ENCODE measurements around the gene KLF16.

Gene KLF16

GRCh38 chr19:1818549-1819195, 44.7 kb downstream of the KLF16 start:
- FAIRE-seq = no peak

GRCh38 chr19:1817553-1818179, 45.7 kb downstream of the KLF16 start:
- FAIRE-seq = no peak

GRCh38 chr19:1816530-1817298, 46.7 kb downstream of the KLF16 start:
- FAIRE-seq = no peak

- no peak for FAIRE-seq
These were observed 47.5 kb downstream of the KLF16 start for GRCh38 chr19:1815605-1816529.

- FAIRE-seq = no peak
These were observed 48.4 kb downstream of the KLF16 start for GRCh38 chr19:1814833-1815604.

DNA sequence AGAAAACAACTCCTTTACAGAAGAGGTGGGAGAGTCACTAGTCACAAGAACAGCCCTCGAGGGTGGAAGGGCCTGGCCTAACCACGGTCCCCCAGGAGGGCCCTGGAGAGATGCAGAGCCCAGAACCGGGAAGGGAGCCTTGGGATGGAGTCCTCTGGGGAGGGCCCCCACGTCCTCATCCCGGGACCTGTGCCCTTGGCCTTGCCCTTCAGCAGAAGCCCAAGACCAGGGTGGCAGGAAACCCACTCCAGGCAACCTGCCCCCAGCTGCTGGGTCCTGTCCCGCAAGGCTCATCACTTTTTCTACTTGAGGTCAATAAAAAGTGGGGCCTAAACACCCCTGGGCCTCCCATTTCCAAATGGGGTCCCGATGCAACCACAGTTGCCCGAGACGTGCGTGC, 49.0 kb downstream of the KLF16 start:
- no peak for FAIRE-seq

GRCh38 chr19:1813192-1814182, 49.9 kb downstream of the KLF16 start:
- FAIRE-seq = no peak

- FAIRE-seq = no peak
These were observed 50.8 kb downstream of the KLF16 start for GRCh38 chr19:1812426-1813191.

GRCh38 chr19:1811942-1812425, 51.4 kb downstream of the KLF16 start, which contains the start of gene ATP8B3:
Gene ATP8B3, minus strand, starts transcription at chr19:1812276. Its CDS starts 540 bp downstream, at chr19:1811736.
- no peak for FAIRE-seq

DNA sequence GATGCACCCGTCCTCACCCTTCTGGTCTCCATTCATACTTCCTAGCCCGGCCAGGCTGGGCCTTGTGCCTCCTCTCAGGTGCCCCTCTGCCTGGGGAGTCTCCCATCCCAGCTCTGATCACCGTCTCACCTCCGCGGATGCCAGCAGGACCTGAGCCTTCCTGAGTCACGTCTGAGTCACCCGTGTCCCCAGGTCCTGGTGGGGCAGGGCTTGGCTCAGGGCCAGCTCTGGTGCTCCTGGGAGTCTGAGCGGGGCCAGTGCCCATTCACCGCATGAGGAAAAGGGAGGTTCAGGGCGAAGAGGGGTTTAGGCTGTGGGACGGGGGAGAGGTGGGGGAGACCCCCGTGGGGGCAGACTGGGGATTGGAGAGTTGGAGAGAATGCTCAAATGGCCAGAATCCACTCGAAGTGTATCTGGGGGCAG, 51.9 kb downstream of the KLF16 start:
- FAIRE-seq = no peak

- FAIRE-seq = no peak
These were observed 52.8 kb downstream of the KLF16 start for GRCh38 chr19:1810439-1811160.

DNA sequence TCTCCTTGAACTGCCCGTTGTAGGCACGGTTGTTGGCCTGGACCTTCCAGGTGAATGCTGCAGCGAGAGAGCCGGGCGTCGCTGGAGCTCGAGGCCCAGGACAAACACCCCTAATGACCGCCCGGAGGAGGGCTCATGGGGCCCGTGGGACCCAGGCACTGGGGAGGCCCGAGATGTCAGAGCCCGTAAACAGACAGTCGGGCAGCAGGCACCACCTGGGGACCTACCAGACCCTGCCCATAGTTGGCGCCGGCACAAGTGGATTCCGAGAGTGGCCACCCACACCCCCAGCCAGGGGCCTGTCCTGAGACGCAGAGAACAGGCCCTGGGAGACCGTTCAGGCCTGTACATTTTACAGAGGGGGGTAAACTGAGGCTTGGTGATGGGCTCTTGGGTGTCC, 53.7 kb downstream of the KLF16 start:
- FAIRE-seq = no peak

- FAIRE-seq = no peak
These were observed 55.0 kb downstream of the KLF16 start for GRCh38 chr19:1808395-1808731.

GRCh38 chr19:1807695-1808394, 55.5 kb downstream of the KLF16 start:
- no peak for FAIRE-seq

DNA sequence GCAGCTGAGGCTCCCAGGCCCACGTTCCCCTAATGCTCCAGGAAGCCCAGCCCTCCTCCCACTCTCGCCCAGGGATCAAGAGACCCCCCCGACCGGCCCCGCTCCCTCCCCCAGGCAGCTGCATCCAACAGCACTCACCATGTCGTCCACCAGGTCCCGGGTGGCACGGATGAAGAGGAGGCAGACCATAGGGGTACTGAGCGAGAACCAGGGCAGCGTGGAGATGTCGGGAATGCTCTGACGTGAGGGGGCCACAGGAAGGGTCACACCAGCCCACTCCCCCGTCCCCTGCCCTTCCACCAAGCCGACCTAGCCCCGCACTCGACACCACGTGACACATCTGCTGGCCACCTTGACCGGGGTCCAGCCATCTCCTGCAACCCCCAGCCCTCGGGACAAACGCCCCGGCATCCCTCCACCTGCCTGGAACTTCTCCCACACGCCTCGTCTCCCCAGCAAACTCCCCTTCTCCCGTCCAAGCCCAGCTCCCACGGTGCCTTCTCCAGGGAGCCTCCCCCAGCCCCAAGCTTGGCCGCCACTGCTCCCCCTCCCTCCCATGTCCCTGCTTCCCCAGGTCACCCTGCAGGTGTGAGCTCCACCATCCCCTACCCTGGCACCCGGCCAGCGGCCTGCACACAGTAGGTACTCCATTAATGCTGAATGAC, 56.2 kb downstream of the KLF16 start:
- FAIRE-seq = no peak

GRCh38 chr19:1806184-1807029, 57.0 kb downstream of the KLF16 start:
- FAIRE-seq = no peak
